ENCODE data around the gene MYO1E.
"Not testable (repeated sequence)": the region's sequence is repeated elsewhere in the genome, so short reads cannot be mapped to it uniquely, and the experiment has no call there.

Gene MYO1E

DNA sequence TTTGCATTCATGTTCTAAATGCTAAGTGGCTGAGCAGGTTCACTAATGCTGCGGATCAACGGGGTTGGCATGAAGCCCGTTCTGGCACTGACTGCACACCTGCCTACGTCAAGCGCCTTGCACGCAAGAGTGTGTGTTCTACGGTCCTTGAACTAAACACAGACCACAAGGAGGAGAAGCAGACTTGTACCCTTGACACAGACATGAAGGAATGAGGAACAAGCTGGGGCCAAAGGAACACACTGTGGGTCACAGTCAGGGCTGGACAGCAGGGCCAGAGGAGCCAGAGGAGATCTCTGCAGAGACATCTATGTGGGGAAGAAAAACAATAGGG, 214.0 kb downstream of the MYO1E start:
- no peak for DNase-seq

DNA sequence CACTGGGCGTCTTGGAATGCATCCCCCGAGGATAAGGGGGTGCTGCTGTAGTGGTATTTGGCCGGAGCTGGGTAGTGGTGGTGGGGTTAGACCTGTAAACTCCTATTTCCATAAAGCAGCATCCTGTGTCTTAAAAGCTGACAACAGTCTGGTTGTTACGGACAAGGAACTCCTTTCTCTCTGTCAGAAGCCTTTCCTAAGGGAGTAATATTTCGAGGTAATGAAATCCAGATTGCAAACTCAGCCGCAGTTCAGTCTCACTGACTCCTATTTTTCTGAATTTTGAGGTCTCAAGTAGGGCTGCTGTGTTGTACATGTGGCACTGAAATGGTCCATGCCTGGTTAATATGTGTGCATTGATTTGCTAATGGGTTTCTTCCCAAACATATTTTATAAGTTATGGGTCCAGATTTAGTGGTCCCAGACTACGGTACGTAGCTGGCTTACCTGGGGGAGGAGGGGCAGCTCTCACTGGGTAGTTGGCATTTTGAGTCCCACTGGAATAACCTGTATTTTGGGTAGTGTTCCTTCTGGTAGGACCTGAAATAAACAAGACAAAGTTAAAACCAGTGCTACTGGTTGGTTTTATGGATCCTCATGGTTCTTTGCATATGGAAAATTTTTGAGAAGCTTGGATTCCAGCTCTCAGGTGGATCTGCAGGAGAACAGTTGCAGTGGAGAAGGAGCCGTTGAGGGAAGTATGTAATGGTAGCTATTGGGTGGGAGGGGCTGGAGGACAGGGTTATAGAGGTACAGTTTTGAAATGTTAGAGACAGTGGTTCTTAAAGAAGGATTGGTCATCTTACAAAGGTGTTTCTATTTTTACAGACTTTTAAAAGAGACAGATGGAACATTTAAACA, 214.6 kb downstream of the MYO1E start:
- DNase-seq = no peak

DNA sequence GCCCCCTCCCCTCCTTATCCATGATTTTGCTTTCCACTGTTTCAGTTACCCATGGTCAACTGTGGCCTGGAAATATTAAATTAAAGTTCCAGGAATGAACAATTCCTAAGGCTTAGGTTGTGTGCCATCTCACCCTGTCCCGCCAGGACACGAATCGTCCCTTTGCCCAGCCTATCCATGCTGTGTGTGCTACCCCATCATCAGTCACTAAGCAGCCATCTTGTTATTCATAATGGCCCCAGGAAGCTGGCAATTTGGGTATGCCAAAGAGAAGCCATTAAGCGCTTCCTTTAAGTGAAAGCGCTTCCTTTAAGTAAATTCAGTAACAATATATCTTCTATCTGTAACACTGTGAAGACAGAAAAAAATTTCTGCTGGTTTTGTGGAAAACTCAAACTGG, 215.3 kb downstream of the MYO1E start:
- no peak for DNase-seq

DNA sequence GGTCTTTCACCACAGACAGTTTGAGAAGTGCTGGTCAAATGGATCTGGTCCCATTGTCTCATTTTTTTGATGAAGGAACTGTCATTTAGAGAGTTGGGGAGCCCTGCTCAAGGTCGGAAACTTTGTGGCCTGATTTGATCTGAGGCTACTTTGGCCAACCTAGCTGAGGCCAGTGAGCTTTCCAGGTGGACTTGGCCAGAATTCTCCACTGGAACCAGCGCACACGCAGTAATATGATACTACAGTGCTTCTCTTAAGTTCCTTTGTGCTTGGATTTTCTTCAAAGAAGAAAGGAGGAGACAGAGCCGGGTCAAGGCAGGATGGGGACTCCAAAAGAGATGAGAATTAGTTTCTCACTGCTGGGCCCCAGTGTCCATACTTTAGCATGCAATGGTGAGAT, 217.2 kb downstream of the MYO1E start:
- DNase-seq = no peak

DNA sequence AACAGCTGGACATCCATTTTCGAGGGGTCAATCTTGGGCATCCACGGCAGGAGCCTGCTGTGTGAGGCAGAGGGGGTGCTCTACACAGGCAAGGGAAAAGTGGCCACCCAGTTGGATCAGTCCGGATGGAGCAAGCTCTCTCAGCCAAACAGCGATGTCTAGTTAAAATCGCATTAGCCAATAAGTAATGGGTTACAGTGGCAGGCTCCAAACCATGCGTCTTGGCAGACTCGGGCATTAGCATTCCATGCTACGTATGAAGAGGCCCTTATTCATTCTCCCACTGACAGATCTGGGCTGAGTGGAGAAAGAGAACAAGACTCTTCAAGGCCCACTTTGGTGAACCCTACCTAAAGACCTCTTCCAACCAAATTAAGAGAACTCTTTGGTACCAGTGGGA, 218.4 kb downstream of the MYO1E start:
- DNase-seq = no peak

DNA sequence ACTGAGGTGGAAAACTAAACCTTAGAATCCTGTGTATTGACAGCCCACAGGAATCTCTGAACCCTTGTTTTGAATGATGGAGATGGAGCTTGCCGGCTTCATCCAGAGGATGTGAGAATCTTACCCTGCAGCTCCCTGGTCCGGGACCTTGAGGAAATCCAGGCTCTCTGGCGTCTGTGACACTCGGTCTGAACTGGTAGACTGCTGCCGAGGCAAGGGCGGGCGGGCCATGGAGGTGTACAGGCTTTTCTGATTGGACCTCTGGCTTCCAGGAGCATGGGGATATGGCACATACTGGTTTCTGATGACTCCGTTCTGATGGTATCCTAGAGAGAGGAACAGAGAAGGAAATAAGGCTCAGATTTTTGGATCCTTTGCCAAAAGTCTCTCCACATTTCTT, 219.2 kb downstream of the MYO1E start:
- DNase-seq = no peak

DNA sequence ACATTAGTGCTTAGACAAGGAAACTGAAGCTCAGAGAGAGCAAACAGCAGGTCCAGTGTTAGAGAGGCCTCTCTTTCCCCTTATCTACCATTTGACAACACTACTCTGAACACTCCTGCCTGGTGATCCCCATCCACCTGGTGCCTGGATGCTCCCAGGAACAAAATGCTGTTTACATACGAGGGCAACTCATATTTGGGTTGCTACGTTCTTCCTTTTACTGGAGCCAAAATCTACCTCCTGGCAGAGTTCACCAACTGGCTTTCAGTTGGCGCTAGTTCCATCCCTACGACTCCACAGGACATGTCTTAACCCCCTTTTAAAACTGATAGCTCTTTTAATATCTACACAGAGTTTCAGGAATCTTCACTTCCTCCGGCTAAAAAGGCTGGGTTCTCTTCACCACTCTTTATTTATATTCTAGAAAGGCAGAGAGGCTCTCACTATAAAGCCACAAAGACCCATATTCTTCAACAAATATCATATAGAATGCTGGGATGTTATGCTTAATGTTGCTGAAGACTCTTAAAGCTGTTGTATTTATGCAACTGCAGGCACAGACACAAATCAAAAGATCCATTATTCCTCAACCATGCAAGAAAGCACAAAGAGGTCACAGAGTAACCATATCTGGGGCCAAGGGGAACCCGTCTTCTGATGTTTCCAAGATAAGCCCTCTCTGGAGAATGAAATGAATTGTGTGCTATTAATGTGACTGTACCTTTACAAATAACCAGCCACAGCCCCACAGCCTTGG, 219.8 kb downstream of the MYO1E start:
- DNase-seq = no peak

DNA sequence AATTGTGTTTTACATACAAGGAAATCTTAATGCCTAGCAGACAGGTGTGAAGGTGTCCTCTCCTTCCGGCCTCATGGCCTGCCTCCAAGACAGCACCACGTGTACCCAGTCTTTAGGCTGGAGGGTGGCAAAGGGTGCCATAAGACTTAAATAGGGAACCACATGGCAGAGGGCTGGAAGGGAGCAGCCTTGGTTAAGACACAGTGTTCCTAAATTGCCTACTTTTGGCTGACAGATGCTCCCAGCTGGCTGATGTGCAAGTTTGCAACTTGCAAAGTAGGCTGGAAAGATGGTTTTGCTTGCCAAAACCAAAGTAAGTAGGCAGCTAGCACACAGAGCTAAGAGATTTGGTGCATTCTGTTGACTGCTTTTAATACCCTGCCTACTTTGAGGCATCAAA, 222.5 kb downstream of the MYO1E start:
- DNase-seq = no peak

DNA sequence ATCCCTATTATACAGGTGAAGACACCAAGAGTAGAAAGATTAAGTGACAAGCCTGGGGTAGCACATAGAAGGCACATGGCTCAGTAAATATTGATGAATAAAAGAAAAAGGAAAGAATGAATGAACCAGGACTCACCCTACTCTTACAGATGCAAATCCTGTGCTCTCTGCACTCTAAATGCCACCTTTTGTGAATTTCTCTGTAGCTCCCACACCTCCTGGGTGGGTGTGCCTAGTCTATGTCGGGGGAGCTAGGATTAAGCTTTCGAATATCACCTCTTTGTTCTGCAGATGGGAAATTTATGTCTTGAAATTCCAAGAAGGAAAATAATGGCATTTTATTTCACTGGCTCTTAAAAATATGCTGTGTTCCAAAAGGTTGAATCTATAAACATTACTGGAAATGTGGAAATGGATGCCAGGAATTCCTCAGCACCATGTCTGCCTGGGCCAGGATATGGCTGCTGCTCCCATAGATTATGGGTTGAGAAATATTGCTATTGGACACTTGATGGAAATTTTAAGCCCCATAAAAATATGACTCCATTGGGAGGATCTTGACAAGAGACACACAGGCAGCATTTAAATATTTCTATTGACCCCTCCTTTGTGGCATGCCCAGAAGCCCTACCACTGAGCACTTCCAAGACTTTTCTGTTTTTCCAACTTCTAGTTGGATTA, 224.4 kb downstream of the MYO1E start:
- DNase-seq = no peak

DNA sequence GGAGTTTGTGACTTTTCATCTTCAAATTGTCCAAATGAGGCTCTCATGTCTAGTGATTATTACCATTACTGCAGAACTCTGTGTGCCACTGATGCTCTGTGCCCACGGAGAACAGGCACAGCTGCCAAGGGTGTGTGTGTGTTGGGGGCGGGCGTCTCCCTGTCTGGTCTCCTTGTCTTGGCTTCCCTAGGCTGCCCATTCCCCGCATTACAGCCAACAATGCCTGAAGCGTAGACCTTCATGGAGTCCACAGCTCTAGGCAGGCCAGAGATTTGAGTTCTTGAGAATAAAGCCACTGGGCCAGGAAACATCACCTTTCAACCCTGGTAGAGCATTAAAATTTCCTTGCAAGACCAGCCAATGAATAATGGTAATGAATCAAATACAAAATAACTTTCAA, 225.0 kb downstream of the MYO1E start:
- no peak for DNase-seq

DNA sequence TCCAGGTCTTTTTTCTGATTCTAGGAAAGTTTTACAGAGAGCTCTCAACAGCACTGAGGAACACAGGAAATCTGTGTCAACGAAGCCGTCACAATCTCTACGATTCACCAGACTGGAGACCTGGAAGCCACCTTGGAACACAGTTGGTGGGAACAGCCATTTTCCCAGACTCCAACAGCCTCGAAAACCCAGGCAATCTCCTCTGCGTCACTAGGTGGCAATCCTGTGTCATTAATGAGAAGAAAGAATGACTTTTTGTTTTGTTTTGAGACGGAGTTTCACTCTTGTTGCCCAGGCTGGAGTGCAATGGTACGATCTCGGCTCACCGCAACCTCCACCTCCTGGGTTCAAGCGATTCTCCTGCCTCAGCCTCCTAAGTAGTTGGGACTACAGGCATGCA, 228.1 kb downstream of the MYO1E start:
- not testable (repeated sequence) for DNase-seq

DNA sequence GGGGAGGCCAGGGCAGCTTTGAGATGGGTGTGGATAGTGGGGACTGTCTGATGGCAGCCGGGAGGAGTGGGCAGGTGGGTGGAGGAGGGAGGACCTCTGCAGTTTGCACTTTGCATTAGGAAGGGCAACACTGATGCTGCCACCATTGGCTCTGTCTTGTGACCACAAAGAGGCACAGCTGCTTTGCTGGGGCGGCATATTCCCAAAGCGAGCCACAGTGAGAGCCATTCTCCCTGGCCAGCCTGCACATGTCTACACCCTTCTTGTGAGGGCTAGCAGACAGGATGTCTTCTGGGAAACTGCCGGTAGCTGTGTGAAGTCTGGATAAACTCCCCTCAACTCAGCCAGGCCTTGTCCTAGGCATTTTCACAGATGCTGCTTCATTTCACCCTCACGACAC, 229.4 kb downstream of the MYO1E start:
- DNase-seq = no peak

DNA sequence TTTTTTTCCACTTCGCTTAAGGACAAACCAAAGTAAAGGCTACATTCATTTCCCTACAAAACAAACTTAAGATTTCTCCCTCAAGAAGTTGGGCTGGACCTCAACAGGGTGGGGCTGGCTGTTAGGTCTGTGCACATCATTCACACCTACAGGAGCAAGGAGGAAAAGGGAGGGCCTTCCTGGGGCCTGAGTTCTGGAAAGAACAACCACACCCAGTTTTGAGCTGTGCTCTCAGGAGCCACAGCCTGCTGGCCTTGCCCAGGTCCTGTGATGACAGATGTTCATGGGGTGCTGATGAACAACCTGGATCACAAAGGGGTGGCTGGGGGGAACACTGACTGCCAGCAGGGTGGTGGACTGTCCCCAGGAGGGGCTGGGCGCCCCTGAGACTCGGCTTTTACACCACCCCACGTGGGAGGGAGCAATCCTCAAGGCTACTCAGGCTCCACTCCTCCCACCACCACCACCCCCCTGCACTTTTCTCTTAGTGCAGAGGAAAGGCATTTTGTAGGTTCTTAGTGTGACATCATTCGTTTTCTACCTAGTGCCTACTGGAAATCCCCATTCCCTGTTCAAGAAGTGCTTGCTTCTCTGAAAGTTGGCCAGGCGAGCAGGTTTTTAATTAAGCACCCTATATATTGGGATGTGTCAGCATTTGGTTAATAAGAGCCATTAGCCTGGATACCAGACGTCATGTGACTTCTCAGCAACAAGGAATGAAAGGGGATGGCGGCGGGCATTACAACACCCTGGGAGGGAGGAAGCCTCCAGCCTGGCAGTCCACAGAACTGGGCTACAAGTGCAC, 232.0 kb downstream of the MYO1E start:
- DNase-seq = no peak

DNA sequence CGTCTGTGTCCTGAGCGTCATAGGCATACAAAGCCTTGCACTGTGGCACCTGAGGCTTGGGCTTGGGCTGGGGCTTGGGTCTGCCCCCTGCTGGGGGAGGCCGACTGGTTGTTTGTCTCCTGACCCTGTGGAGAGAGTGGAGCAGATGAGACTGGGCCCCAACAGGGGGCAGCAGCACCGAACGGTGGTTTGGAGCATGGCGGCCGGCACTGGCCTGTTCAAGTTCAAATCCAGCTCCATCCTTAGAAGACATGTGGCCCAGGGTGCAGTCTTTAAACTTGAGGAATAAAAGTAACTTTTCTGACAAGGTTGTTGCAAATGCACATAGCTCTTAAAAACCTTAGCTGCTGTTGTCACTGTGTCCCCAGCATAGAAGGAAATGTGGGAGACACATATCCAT, 234.4 kb downstream of the MYO1E start:
- peak; percentile 24 to 54 for DNase-seq

DNA sequence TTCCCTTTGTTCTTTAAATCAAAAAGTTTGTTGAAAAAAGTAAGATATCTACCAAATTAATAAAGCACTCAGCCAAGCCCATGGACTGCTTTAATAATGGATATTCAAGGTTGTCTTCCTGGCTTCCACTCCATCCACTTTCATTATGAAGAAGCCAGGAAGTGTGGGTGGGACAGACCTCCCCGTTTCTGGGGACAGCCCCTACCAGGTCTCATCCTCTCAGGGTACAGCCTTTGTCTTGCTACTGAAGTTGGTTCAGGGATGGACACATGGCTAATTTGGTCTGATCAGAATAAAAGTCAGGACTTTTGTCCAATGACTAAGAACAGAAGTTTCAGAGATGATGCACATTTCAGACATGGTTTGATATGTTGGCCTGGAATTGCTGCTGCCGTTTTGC, 235.1 kb downstream of the MYO1E start:
- no peak for DNase-seq

DNA sequence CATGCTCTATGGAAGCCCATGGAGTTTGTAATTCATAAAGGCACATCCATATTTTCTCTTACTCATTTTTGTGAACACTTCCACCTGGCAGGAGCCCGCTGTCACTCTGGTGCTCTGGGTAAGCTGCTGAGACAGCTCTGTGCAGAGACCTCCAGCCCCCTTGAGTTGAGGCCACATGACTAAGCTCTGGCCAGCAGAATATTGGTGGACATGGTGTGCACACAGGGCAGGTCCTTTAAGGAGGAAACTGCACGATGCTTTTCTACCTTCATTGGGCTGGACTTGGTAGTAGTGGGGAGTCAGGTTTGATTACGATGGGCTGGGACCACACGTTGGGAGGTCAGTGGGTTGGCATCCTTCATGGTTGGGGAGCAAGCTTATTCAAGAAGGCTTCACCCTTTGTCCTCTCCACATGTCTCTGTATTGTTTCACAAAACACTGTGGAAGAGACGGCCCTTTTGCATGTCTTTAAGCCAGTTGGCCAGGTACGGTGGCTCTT, 238.7 kb downstream of the MYO1E start:
- DNase-seq = no peak

DNA sequence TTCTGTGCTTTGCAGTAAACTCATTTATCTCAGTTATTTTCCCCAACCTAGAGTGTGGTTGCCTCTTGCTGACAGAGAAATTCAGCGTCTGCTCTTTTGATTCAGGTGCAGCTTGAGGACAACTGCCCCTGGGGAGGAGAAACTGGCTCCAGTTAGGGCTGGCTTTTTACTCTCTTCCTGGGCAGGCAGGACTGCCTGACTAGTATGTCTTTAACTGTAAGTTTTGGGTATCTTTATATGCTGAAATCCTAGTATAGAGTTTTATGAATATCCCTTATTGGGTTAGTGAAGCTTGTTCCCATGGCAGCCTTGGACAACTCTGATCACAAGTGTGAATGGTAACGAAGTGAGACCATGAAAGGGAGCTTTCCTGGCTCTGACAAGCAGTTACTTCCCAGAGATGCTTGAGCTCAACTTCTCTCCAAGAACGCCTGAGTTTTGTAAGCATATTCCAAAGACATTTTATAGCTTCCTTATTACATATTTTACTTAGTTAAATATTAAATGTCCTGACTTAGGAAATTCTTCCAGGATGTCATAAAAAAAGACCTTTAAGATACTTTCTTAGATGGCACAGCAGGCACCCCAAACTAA, 240.6 kb downstream of the MYO1E start:
- no peak for DNase-seq

DNA sequence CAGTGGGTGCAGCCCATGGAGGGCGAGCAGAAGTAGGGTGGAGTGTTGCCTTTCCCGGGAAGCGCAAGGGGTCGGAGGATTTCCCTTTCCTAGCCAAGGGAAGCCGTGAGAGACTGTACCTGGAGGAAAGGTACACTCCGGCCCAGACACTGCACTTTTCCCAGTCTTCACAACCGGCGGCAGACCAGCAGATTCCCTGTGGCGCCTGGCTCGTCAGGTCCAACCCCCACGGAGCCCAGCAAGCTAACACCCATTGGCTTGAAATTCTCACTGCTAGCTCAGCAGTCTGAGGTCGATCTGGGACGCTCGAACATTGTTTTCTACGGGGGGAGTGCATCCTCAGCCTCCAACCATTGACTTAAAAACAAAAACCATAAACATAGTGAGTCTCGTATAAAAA, 241.2 kb downstream of the MYO1E start:
- DNase-seq = no peak

DNA sequence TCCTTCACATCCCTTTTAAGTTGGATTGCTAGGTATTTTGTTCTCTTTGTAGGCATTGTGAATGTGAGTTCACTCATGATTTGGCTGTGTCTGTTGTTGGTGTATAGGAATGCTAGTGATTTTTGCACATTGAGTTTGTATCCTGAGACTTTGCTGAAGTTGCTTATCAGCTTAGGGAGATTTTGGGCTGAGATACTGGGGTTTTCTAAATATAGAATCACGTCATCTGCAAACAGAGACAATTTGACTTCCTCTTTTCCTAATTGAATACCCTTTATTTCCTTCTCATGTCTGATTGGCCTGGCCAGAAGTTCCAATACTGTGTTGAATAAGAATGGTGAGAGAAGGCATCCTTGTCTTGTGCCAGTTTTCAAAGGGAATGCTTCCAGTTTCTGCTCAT, 245.4 kb downstream of the MYO1E start:
- peak; percentile 15 to 40 for DNase-seq

DNA sequence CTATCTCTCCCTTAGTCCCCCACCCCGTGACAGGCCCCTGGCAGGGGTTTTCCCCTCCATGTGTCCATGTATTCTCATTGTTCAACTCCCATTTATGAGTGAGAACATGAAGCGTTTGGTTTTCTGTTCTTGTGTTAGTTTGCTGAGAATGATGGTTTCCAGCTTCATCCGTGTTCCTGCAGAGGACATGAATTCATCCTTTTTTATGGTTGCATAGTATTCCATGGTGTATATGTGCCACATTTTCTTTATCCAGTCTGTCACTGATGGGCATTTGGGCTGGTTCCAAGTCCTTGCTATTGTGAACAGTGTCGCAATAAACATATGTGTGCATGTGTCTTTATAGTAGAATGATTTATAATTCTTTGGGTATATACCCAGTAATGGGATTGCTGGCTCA, 247.0 kb downstream of the MYO1E start:
- DNase-seq = not testable (repeated sequence)

DNA sequence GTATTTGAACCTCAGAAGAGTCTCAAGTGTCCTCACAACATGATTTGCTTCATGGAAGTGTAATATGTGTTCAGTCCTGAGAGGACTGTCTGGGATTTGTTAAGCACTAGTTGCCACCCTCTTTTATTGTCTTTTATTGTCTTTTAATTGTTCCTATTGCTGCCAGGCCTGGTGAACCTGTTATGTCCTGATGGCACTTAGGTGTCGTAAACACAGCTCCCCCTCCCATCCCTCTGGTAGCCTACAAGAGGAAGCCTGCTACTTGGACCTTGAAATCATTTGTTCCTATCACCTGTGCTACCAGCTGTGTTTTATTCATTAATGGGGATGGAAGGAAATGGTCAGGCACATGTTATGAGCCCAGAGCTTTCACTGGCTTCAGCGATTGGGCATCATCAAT, 248.4 kb downstream of the MYO1E start:
- DNase-seq = no peak

DNA sequence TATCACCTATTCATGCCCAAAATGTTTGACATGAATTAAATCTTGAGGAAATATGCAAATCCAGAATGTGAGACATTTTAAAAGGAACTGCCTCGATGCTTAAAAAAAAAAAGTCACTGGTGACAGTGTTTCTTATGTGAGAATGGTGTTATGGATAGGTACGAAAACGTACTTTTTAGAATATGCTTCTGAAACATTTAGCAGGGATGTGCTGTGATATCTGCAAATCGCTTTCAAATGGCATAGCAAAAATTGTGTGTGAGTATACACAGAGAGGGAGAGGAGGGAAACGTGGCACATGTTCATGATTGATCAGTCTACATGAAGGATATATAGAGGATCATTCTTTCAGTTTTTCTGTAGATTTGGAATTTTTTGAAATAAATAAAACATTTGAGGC, 251.7 kb downstream of the MYO1E start:
- no peak for DNase-seq

DNA sequence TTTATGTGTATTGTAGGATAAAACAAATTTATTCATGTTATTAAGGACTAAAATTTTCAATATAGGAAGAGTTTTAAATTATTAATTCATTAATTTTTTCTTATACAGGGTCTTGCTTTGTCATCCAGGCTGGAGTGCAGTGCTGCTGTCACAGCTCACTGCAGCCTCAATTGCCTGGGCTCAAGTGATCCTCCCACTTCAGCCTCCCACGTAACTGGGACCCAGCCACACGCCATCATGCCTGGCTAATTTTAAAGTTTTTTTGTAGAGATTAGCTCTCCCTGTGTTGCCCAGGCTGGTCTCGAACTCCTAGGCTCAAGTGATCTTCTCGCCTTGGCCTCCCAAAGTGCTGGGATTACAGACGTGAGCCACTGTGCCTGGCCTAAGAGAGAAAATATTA, 253.0 kb downstream of the MYO1E start:
- no peak for DNase-seq

All from inflammatory macrophage treated with lipopolysaccharide for 1 hour (primary cell).